Myocyte (in vitro differentiated cells): Measurements from ENCODE around the gene AKR1E2. TPM values are rescaled to one million over a fixed set of nuclear protein-coding genes. Genes with fewer than 3 reads are reported as not detected.

Experiments
- DNase-seq: peaks from one replicate; pipeline ENCODE4 v3.0.0-alpha.2; 2012; ENCODE audit warnings: low read depth
- total RNA-seq: library from RNA; depleted of rRNA; stranded (reverse); fragments of >200 nt; gene quantifications from 2 replicates; pipeline ENCODE4 v1.2.3, GENCODE V29; 2014

The AKR1E2 gene
- total RNA-seq, 1 donor from 2014 or later, result not detected

DNA sequence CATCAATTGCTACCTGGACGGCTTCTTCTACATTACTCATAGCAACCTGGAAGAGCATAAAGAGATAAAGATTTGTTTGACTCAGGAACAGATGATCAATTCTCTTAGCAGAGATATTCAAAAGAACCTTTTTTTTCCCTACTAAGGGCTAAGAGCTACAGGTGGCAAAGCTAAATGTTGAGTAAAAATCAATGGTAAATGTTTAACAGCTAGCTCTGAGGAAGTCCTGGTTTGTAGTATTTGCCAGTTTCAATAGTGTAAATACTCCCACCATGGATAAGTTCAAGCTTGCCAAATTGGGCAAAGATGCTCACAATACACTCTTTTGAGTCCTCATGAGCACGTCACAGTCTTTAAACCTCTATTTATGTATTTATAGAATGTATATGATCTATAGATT is 64.0 kb downstream of the AKR1E2 start:
- no peak for DNase-seq

DNA sequence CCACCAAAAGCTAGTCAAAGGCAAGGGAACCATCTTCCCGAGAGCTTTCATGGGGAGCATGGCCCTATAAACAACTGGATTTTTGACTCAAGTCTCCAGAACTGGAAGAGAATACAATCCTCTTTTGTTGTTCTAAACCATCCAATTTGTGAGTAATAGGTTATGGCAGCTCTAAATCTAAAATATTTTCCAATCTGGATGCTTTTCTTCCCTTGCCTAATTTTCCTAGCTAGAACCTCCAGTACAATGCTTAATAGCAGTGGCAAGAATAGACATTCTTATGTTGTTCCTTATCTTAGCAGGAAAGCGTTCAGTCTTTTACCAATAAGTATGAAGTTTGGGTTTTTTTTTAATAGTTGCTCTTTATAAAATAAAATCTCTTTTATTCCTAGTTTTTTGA is 66.7 kb downstream of the AKR1E2 start:
- DNase-seq, result no peak

DNA sequence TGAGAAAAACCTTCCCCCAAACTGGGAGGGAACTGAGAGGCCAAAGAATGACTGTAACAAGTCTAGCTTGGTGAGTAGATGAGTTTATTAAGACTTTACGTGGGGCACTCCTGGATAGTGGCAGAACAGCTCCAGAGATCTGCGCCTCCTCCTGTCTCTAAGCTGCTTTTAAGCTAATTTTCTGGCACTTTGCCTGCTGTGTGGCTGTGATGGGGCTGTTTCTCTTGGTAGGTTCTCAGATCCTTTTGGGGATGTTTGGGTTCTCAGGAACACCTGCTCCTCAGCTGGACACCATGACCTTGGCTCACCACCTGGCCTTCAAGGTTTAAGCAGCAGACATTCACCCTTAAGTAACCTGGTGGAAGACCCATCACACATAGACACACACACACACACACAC is 68.3 kb downstream of the AKR1E2 start:
- no peak for DNase-seq

Other genes starting within 250 kb of the AKR1E2 start
- 38.1 and 60.1 TPM in 2 replicates for gene AKR1C1, start 137.2 kb downstream of the AKR1E2 start, total RNA-seq
- 33.3 and 49.4 TPM in 2 replicates for gene AKR1C2, start 177.7 kb downstream of the AKR1E2 start, total RNA-seq